ELF-1 (cell line): ENCODE measurements around the gene ZNF784.
A peak's percentile ranks its signal among the peaks of the same experiment; 100 is the strongest.

Experiments
- DNase-seq: peaks from one replicate; pipeline ENCODE4 v3.0.0-alpha.2; 2016; ENCODE audit warnings: low read depth, low spot score

ZNF784 gene

GRCh38 chr19:55620410-55621204, 3.8 kb downstream of the ZNF784 start:
- DNase-seq: no peak

- DNase-seq: no peak
These were observed 5.1 kb downstream of the ZNF784 start for GRCh38 chr19:55619286-55619685.

GRCh38 chr19:55618426-55618825, 5.9 kb downstream of the ZNF784 start:
- DNase-seq: no peak

- DNase-seq: no peak
These were observed 6.9 kb downstream of the ZNF784 start for GRCh38 chr19:55617426-55617825.

- DNase-seq: no peak
These were observed 7.9 kb downstream of the ZNF784 start for GRCh38 chr19:55616395-55616875.

GRCh38 chr19:55615543-55616394, 8.6 kb downstream of the ZNF784 start:
- no peak for DNase-seq

- DNase-seq: no peak
These were observed 9.4 kb downstream of the ZNF784 start for GRCh38 chr19:55614711-55615542.

GRCh38 chr19:55613930-55614710, 10.2 kb downstream of the ZNF784 start:
- DNase-seq: no peak

- DNase-seq: no peak
These were observed 11.0 kb downstream of the ZNF784 start for GRCh38 chr19:55613396-55613795.

- DNase-seq: no peak
These were observed 12.3 kb downstream of the ZNF784 start for GRCh38 chr19:55611983-55612645.

- DNase-seq: no peak
These were observed 12.9 kb downstream of the ZNF784 start for GRCh38 chr19:55611300-55611982.

- no peak for DNase-seq
These were observed 15.0 kb downstream of the ZNF784 start for GRCh38 chr19:55609326-55609725.

- no peak for DNase-seq
These were observed 17.5 kb downstream of the ZNF784 start for GRCh38 chr19:55606817-55607216.

- no peak for DNase-seq
These were observed 17.9 kb downstream of the ZNF784 start for GRCh38 chr19:55606471-55606787.

GRCh38 chr19:55605637-55606470, 18.5 kb downstream of the ZNF784 start, which contains the start of gene ZNF865:
Gene ZNF865 (plus strand): TSS chr19:55605647. CDS start chr19:55613619, 7,972 bp downstream.
- DNase-seq: peak; percentile 92

- peak; percentile 99 for DNase-seq
These were observed 19.1 kb downstream of the ZNF784 start for GRCh38 chr19:55605207-55605636.

GRCh38 chr19:55603581-55604292, 20.6 kb downstream of the ZNF784 start:
- no peak for DNase-seq

GRCh38 chr19:55603115-55603514, 21.3 kb downstream of the ZNF784 start:
- DNase-seq: no peak
